ENCODE data around the gene GLI3.

GRCh38 chr7:41978858-41979257 is 258.2 kb downstream of the GLI3 start:
- no peak for TF ChIP-seq CTCF (IDR thresholded peaks at IDR 0.05; ENCODE audit: low read length)
- no peak for TF ChIP-seq EZH2phosphoT487 (IDR thresholded peaks at IDR 0.05; ENCODE audit: low read length)
- no peak for TF ChIP-seq EZH2 (optimal IDR thresholded peaks at IDR 0.05; ENCODE audit: low read depth, low read length)
